Nephron (organoid): ENCODE results near the gene CTNNBL1.

Experiments
- H3K27ac Mint-ChIP-seq, 3 experiments: 2 replicates each; pipeline ENCODE4 v1.8.0; 2020; ENCODE audit warnings: mixed read lengths in 3 of 3, mild to moderate bottlenecking in 2 of 3, moderate library complexity in 1 of 3
- H3K27me3 Mint-ChIP-seq: 2 replicates; pipeline ENCODE4 v1.8.0; 2021; ENCODE audit warnings: low read depth, mild to moderate bottlenecking, moderate library complexity, mixed read lengths
- H3K36me3 Mint-ChIP-seq: 2 replicates; pipeline ENCODE4 v1.8.0; 2020; ENCODE audit warnings: low read depth, mixed read lengths
- H3K4me1 Mint-ChIP-seq: 2 replicates; pipeline ENCODE4 v1.8.0; 2020; ENCODE audit warnings: mixed read lengths
- H3K4me3 Mint-ChIP-seq, 3 experiments: 2 replicates each; pipeline ENCODE4 v1.8.0; 2020; ENCODE audit warnings: mild to moderate bottlenecking in 3 of 3, mixed read lengths in 3 of 3, moderate library complexity in 2 of 3
- H3K9me3 Mint-ChIP-seq: 2 replicates; pipeline ENCODE4 v1.8.0; 2020; ENCODE audit warnings: mixed read lengths
- CTCF ChIP-seq, 3 experiments: fragments of 200-600 bp; sonication (generic); IDR thresholded peaks; one replicate each; pipeline ENCODE4 v1.5.0; 2021; ENCODE audit warnings: antibody characterized with exemption in 3 of 3; ENCODE audit not compliant: unreplicated experiment in 3 of 3

Gene CTNNBL1

GRCh38 chr20:37888641-37889040 is 194.8 kb downstream of the CTNNBL1 start:
- Mint-ChIP-seq H3K4me3 (no peak overlapping the region), H3K27ac (no peak overlapping the region), H3K4me1 (peaks cover 28% of the 10 kb centered on the region), H3K27me3 (peaks cover 33% of the 10 kb centered on the region), H3K9me3 (no peaks in the 10 kb centered on the region), H3K36me3 (no peaks in the 10 kb centered on the region)
- TF ChIP-seq CTCF (IDR thresholded peaks at IDR 0.05; ENCODE audit: unreplicated experiment in 3 of 3), result no peak

- H3K4me3 Mint-ChIP-seq, result no peak overlapping the region
- peaks cover 26% of the 10 kb centered on the region for H3K27me3 Mint-ChIP-seq
- H3K27ac Mint-ChIP-seq, result no peak overlapping the region
- H3K4me1 Mint-ChIP-seq, result peaks cover 22% of the 10 kb centered on the region
- no peak for TF ChIP-seq CTCF (IDR thresholded peaks at IDR 0.05; ENCODE audit: unreplicated experiment in 3 of 3)
- H3K36me3 Mint-ChIP-seq, result no peaks in the 10 kb centered on the region
- H3K9me3 Mint-ChIP-seq, result no peaks in the 10 kb centered on the region
These were observed 196.3 kb downstream of the CTNNBL1 start for GRCh38 chr20:37890108-37890507.

GRCh38 chr20:37890643-37891042 is 196.8 kb downstream of the CTNNBL1 start:
- H3K4me3 Mint-ChIP-seq, result no peak overlapping the region
- peaks cover 22% of the 10 kb centered on the region for H3K4me1 Mint-ChIP-seq
- H3K9me3 Mint-ChIP-seq, result no peaks in the 10 kb centered on the region
- H3K27me3 Mint-ChIP-seq, result peaks cover 26% of the 10 kb centered on the region
- no peak overlapping the region for H3K27ac Mint-ChIP-seq
- H3K36me3 Mint-ChIP-seq, result no peaks in the 10 kb centered on the region
- no peak for TF ChIP-seq CTCF (IDR thresholded peaks at IDR 0.05; ENCODE audit: unreplicated experiment in 3 of 3)

GRCh38 chr20:37892001-37892400 is 198.2 kb downstream of the CTNNBL1 start:
- H3K27me3 Mint-ChIP-seq, result peaks cover 21% of the 10 kb centered on the region
- no peaks in the 10 kb centered on the region for H3K36me3 Mint-ChIP-seq
- no peak overlapping the region for H3K4me3 Mint-ChIP-seq
- TF ChIP-seq CTCF (IDR thresholded peaks at IDR 0.05; ENCODE audit: unreplicated experiment in 3 of 3), result no peak
- H3K9me3 Mint-ChIP-seq, result no peaks in the 10 kb centered on the region
- peaks cover 24% of the 10 kb centered on the region for H3K4me1 Mint-ChIP-seq
- H3K27ac Mint-ChIP-seq, result no peak overlapping the region

- Mint-ChIP-seq H3K27ac (no peak overlapping the region), H3K9me3 (no peaks in the 10 kb centered on the region), H3K4me3 (no peak overlapping the region), H3K36me3 (no peaks in the 10 kb centered on the region), H3K27me3 (peaks cover 15% of the 10 kb centered on the region), H3K4me1 (peaks cover 24% of the 10 kb centered on the region)
- no peak for TF ChIP-seq CTCF (IDR thresholded peaks at IDR 0.05; ENCODE audit: unreplicated experiment in 3 of 3)
These were observed 199.9 kb downstream of the CTNNBL1 start for GRCh38 chr20:37893566-37894241.

GRCh38 chr20:37894454-37894853 is 200.6 kb downstream of the CTNNBL1 start:
- H3K9me3 Mint-ChIP-seq, result no peaks in the 10 kb centered on the region
- H3K4me3 Mint-ChIP-seq, result no peak overlapping the region
- no peak for TF ChIP-seq CTCF (IDR thresholded peaks at IDR 0.05; ENCODE audit: unreplicated experiment in 3 of 3)
- H3K27ac Mint-ChIP-seq, result no peak overlapping the region
- H3K4me1 Mint-ChIP-seq, result peaks cover 24% of the 10 kb centered on the region
- peaks cover 21% of the 10 kb centered on the region for H3K27me3 Mint-ChIP-seq
- H3K36me3 Mint-ChIP-seq, result no peaks in the 10 kb centered on the region
